HG03095 (cell line): Measurements from ENCODE around the gene IMMP2L.
"Not testable (repeated sequence)": the region's sequence is repeated elsewhere in the genome, so short reads cannot be mapped to it uniquely, and the experiment has no call there.

Experiments used
- ATAC-seq: cut with Tn5 transposase; IDR thresholded peaks from one replicate; pipeline ENCODE4 v1.9.1; 2021; ENCODE audit warnings: moderate library complexity; ENCODE audit not compliant: unreplicated experiment

The IMMP2L gene

GRCh38 chr7:110685899-110686298 is 876.4 kb downstream of the IMMP2L start:
- no peak for ATAC-seq

GRCh38 chr7:110681941-110682340 is 880.4 kb downstream of the IMMP2L start:
- no peak for ATAC-seq

GRCh38 chr7:110677405-110677804 is 884.9 kb downstream of the IMMP2L start:
- no peak for ATAC-seq

- no peak for ATAC-seq
Observed at GRCh38 chr7:110676785-110677184, 885.5 kb downstream of the IMMP2L start.

- ATAC-seq = no peak
Observed at GRCh38 chr7:110675383-110676103, 886.7 kb downstream of the IMMP2L start.

GRCh38 chr7:110673148-110673547 is 889.1 kb downstream of the IMMP2L start:
- ATAC-seq = no peak

- no peak for ATAC-seq
Observed at GRCh38 chr7:110669410-110669809, 892.9 kb downstream of the IMMP2L start.

- ATAC-seq = no peak
Observed at GRCh38 chr7:110664803-110665202, 897.5 kb downstream of the IMMP2L start.

- ATAC-seq = not testable (repeated sequence)
Observed at GRCh38 chr7:110660637-110661036, 901.7 kb downstream of the IMMP2L start.

GRCh38 chr7:110650328-110650727 is 912.0 kb downstream of the IMMP2L start:
- ATAC-seq = no peak

GRCh38 chr7:110647266-110647665 is 915.0 kb downstream of the IMMP2L start:
- ATAC-seq = no peak

- no peak for ATAC-seq
Observed at GRCh38 chr7:110646804-110647203, 915.5 kb downstream of the IMMP2L start.

- ATAC-seq = no peak
Observed at GRCh38 chr7:110645616-110646015, 916.7 kb downstream of the IMMP2L start.

GRCh38 chr7:110645060-110645459 is 917.2 kb downstream of the IMMP2L start:
- no peak for ATAC-seq

- no peak for ATAC-seq
Observed at GRCh38 chr7:110637252-110637651, 925.0 kb downstream of the IMMP2L start.

- ATAC-seq = no peak
Observed at GRCh38 chr7:110633313-110633712, 929.0 kb downstream of the IMMP2L start.

- no peak for ATAC-seq
Observed at GRCh38 chr7:110626414-110626813, 935.9 kb downstream of the IMMP2L start.

- ATAC-seq = no peak
Observed at GRCh38 chr7:110625294-110625693, 937.0 kb downstream of the IMMP2L start.

GRCh38 chr7:110623436-110623835 is 938.9 kb downstream of the IMMP2L start:
- no peak for ATAC-seq

GRCh38 chr7:110621289-110621688 is 941.0 kb downstream of the IMMP2L start:
- no peak for ATAC-seq

GRCh38 chr7:110620110-110620735 is 942.1 kb downstream of the IMMP2L start:
- no peak for ATAC-seq
